ENCODE measurements around the gene BRD3OS. TPM values are rescaled to one million over a fixed set of nuclear protein-coding genes. Genes with fewer than 3 reads are reported as not detected.

BRD3OS gene
- total and polyA plus RNA-seq, 2 donors (not counting 1 experiment from before 2014, with no cell fraction given): 12.0 to 25.3 TPM

- Histone ChIP-seq H3K27me3 (replicated peaks in 1 of 4; ENCODE audit: control extremely low read depth in 1 of 4, control insufficient read depth in 3 of 4, insufficient read depth in 4 of 4, low read length in 3 of 4) (no peaks in the 10 kb centered on the region), H2AFZ (ENCODE audit: insufficient read depth, low read depth, low read length, poor library complexity, severe bottlenecking) (no peak overlapping the region), H3K9me3 (ENCODE audit: control extremely low read depth in 1 of 3, control insufficient read depth in 2 of 3, insufficient read depth in 1 of 3, low read length in 2 of 3) (peaks cover 0 to under 1% (median 0%) of the 10 kb centered on the region in 3 donors), H3K79me2 (ENCODE audit: control insufficient read depth, insufficient read depth, low read length) (peaks cover under 1% of the 10 kb centered on the region), H3K36me3 (replicated peaks in 1 of 2; ENCODE audit: control extremely low read depth in 1 of 2, control insufficient read depth in 1 of 2, extremely low read depth in 1 of 2, insufficient read depth in 2 of 2, low read length in 1 of 2) (peaks cover 0 to 74% of the 10 kb centered on the region in 2 experiments), H4K20me1 (ENCODE audit: control insufficient read depth, insufficient read depth, low read length, poor library complexity, severe bottlenecking) (peaks cover 32% of the 10 kb centered on the region), H3K4me2 (replicated peaks; ENCODE audit: low read depth, low read length, poor library complexity, severe bottlenecking) (no peak overlapping the region), H3K9ac (ENCODE audit: low read length) (no peak overlapping the region), H3K4me1 (ENCODE audit: control insufficient read depth in 2 of 2, insufficient read depth in 2 of 2, low read length in 2 of 2) (no peaks in the 10 kb centered on the region), H3K4me3 (ENCODE audit: control extremely low read depth in 1 of 5, extremely low read depth in 1 of 5, insufficient read depth in 1 of 5, low read depth in 2 of 5, low read length in 4 of 5) (no peak overlapping the region), H3K27ac (ENCODE audit: low read length in 2 of 2) (no peak overlapping the region)
- no peaks in the 10 kb centered on the region for H3K4me1 Mint-ChIP-seq
- no peak for TF ChIP-seq EZH2 (IDR thresholded peaks at IDR 0.05; ENCODE audit: borderline replicate concordance, insufficient read depth, low read depth, low read length, poor library complexity, severe bottlenecking)
- TF ChIP-seq, protein P1, sequence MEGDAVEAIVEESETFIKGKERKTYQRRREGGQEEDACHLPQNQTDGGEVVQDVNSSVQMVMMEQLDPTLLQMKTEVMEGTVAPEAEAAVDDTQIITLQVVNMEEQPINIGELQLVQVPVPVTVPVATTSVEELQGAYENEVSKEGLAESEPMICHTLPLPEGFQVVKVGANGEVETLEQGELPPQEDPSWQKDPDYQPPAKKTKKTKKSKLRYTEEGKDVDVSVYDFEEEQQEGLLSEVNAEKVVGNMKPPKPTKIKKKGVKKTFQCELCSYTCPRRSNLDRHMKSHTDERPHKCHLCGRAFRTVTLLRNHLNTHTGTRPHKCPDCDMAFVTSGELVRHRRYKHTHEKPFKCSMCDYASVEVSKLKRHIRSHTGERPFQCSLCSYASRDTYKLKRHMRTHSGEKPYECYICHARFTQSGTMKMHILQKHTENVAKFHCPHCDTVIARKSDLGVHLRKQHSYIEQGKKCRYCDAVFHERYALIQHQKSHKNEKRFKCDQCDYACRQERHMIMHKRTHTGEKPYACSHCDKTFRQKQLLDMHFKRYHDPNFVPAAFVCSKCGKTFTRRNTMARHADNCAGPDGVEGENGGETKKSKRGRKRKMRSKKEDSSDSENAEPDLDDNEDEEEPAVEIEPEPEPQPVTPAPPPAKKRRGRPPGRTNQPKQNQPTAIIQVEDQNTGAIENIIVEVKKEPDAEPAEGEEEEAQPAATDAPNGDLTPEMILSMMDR (IDR thresholded peaks at IDR 0.05): no peak
- POLR2A ChIA-PET: no interaction called here
- DNase-seq (no peak), ATAC-seq (ENCODE audit: low read depth) (no peak)
- no peak overlapping the region for H3K4me3 Mint-ChIP-seq
- H3K27ac Mint-ChIP-seq: no peak overlapping the region
- no peaks in the 10 kb centered on the region for H3K27me3 Mint-ChIP-seq
- intact Hi-C loops (cut with micrococcal nuclease): no loop called here
- CTCF ChIA-PET: no interaction called here
- 97% methylated on average over 12 of the region's 12 CpGs for WGBS (ENCODE audit: insufficient coverage)
- no peaks in the 10 kb centered on the region for H3K9me3 Mint-ChIP-seq (ENCODE audit: insufficient read depth)
These were observed 19.7 kb downstream of the BRD3OS start for GRCh38 chr9:134044944-134045343.

DNA sequence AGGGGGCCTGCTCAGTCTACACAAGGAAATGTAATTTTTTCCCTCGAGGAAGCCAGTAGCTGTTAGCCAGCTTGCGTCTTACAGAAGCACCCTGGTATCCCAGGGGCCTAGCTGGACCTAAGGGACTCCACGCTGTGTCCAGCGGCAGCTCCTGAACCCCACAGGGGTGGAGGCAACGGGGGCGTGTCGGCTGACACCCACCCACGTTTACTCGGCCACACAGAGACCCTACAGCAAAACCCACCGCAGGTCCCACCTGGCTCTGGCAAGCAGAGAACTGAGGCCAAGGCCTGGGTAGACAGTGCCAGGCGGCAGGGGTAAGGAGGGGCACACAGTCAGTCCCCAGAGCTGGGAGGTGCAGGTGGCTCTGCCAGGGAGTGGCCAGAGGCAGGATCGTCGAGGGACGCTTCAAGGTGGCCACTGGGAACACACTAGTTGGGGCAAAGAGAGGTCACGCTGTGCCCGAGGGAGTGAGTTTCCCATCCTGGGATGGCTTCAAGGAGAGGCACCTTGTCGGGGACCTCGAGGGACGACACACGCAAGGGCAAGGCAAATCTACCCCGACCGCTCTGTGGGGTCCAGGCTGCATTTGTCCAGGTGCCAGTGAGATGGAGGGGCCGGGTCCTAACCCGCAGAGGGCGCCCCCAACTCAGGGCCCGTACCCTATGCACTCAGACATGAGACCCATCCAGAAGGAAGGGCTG, 20.7 kb downstream of the BRD3OS start:
- intact Hi-C loops (cut with micrococcal nuclease): no loop called here
- H3K4me3 Mint-ChIP-seq: no peak overlapping the region
- H3K27me3 Mint-ChIP-seq: no peaks in the 10 kb centered on the region
- TF ChIP-seq EZH2 (IDR thresholded peaks at IDR 0.05; ENCODE audit: borderline replicate concordance, insufficient read depth, low read depth, low read length, poor library complexity, severe bottlenecking): no peak
- TF ChIP-seq, protein P1 (IDR thresholded peaks at IDR 0.05): no peak
- no peaks in the 10 kb centered on the region for H3K9me3 Mint-ChIP-seq (ENCODE audit: insufficient read depth)
- Histone ChIP-seq H3K9me3 (ENCODE audit: control extremely low read depth in 1 of 3, control insufficient read depth in 2 of 3, insufficient read depth in 1 of 3, low read length in 2 of 3) (no peaks in the 10 kb centered on the region), H3K27ac (ENCODE audit: low read length in 2 of 2) (no peak overlapping the region), H3K4me1 (ENCODE audit: control insufficient read depth in 2 of 2, insufficient read depth in 2 of 2, low read length in 2 of 2) (no peaks in the 10 kb centered on the region), H4K20me1 (ENCODE audit: control insufficient read depth, insufficient read depth, low read length, poor library complexity, severe bottlenecking) (peaks cover 36% of the 10 kb centered on the region), H3K36me3 (replicated peaks in 1 of 2; ENCODE audit: control extremely low read depth in 1 of 2, control insufficient read depth in 1 of 2, extremely low read depth in 1 of 2, insufficient read depth in 2 of 2, low read length in 1 of 2) (peaks cover 0 to 80% of the 10 kb centered on the region in 2 experiments), H3K4me3 (ENCODE audit: control extremely low read depth in 1 of 5, extremely low read depth in 1 of 5, insufficient read depth in 1 of 5, low read depth in 2 of 5, low read length in 4 of 5) (no peak overlapping the region), H3K9ac (ENCODE audit: low read length) (no peak overlapping the region), H3K4me2 (replicated peaks; ENCODE audit: low read depth, low read length, poor library complexity, severe bottlenecking) (no peak overlapping the region), H2AFZ (ENCODE audit: insufficient read depth, low read depth, low read length, poor library complexity, severe bottlenecking) (no peak overlapping the region), H3K27me3 (replicated peaks in 1 of 4; ENCODE audit: control extremely low read depth in 1 of 4, control insufficient read depth in 3 of 4, insufficient read depth in 4 of 4, low read length in 3 of 4) (no peaks in the 10 kb centered on the region), H3K79me2 (ENCODE audit: control insufficient read depth, insufficient read depth, low read length) (peaks cover 5% of the 10 kb centered on the region)
- ChIA-PET POLR2A (no interaction called here), CTCF (interaction anchor here (0.5 kb wide), 1 partner anchor 691 kb away, joined by 5 read pairs; no protein-coding TSS in a partner anchor)
- ATAC-seq (ENCODE audit: low read depth) (no peak), DNase-seq (no peak)
- no peak overlapping the region for H3K27ac Mint-ChIP-seq
- no peaks in the 10 kb centered on the region for H3K4me1 Mint-ChIP-seq
- WGBS (ENCODE audit: insufficient coverage): 96% methylated on average over 26 of the region's 26 CpGs
